HCT116 (cell line): Measurements from ENCODE around the gene RASSF6. TPM values are rescaled to one million over a fixed set of nuclear protein-coding genes. Genes with fewer than 3 reads are reported as not detected.
"Not testable (repeated sequence)": the region's sequence is repeated elsewhere in the genome, so short reads cannot be mapped to it uniquely, and the experiment has no call there.

Source experiments
- ATAC-seq: fragments of 200-7000 bp; cut with Tn5 transposase; 2 replicates; pipeline ENCODE4 v1.9.1; 2020; ENCODE audit warnings: mild to moderate bottlenecking, moderate library complexity
- BruUV-seq: library from RNA; stranded (reverse); fragments of 400-500 nt; replicated peaks from 2 replicates; lab custom pipeline; 2021; lab: Mats Ljungman, UMichigan
- CTCF ChIA-PET: fragments of 300-600 bp; sonication (Branson Sonifier 250); formaldehyde crosslinking; loops from one replicate; lab custom pipeline; 2021; ENCODE audit warnings: antibody characterized with exemption; lab: Charles Lee
- POLR2A ChIA-PET: fragments of 300-600, 350-600 bp; sonication (Branson Sonifier 250); formaldehyde crosslinking; loops from one replicate; lab custom pipeline; 2021; ENCODE audit warnings: antibody characterized with exemption; lab: Charles Lee
- RAD21 ChIA-PET, 2 experiments: fragments of 300-600 bp; sonication (Branson Sonifier 250); formaldehyde crosslinking; loops; one replicate each; lab custom pipeline; 2023; ENCODE audit warnings: low total read pairs in 2 of 2; ENCODE audit not compliant: uncharacterized antibody in 2 of 2, unreplicated experiment in 2 of 2, low non-redundant PET in 1 of 2; lab: Charles Lee
- DNase-seq: peaks from one replicate; pipeline ENCODE4 v3.0.0-alpha.2; 2010; ENCODE audit warnings: low read depth, low spot score
- H2AFZ ChIP-seq: fragments of 200-600 bp; shearing (Covaris generic), sonication (generic); 2 replicates; pipeline ENCODE4 v1.6.1; 2017; ENCODE audit warnings: low read depth, mixed run types, mixed read lengths, antibody characterized with exemption, low read length; ENCODE audit not compliant: poor library complexity, severe bottlenecking
- H3K27ac ChIP-seq: 2 replicates; pipeline ENCODE4 v1.5.1; 2012; ENCODE audit warnings: low read depth, low read length
- H3K27me3 ChIP-seq: fragments of 200-600 bp; sonication (generic); 2 replicates; pipeline ENCODE4 v1.6.1; 2016; ENCODE audit warnings: mixed run types, low read length, mixed read lengths; ENCODE audit not compliant: insufficient read depth
- H3K36me3 ChIP-seq, 2 experiments: fragments of 200-500 bp in 1 of 2; fragments of 200-600 bp in 1 of 2; sonication (Bioruptor generic) in 1 of 2; sonication (generic) in 1 of 2; 2 replicates each; pipeline versions ENCODE4 v1.5.1 to v1.6.1; 2014 to 2016; ENCODE audit warnings: low read length in 2 of 2, inconsistent platforms in 1 of 2, mixed read lengths in 1 of 2, mixed run types in 1 of 2; ENCODE audit not compliant: insufficient read depth in 2 of 2, control insufficient read depth in 1 of 2
- H3K4me1 ChIP-seq, 2 experiments: fragments of 200-600 bp in 1 of 2; sonication (generic) in 1 of 2; 2 replicates each; pipeline versions ENCODE4 v1.5.1 to v1.6.1; 2012 to 2017; ENCODE audit warnings: low read length in 2 of 2, inconsistent platforms in 1 of 2, mild to moderate bottlenecking in 1 of 2, mixed read lengths in 1 of 2, mixed run types in 1 of 2, moderate library complexity in 1 of 2; ENCODE audit not compliant: insufficient read depth in 2 of 2, control insufficient read depth in 1 of 2
- H3K4me2 ChIP-seq: fragments of 200-600 bp; sonication (generic); 2 replicates; pipeline ENCODE4 v1.6.1; 2017; ENCODE audit warnings: mixed run types, low read length, mixed read lengths
- H3K4me3 ChIP-seq, 2 experiments: fragments of 200-600 bp in 1 of 2; sonication (generic) in 1 of 2; replicated peaks in 1 of 2; 2 replicates each; pipeline ENCODE4 v1.5.1; 2011 to 2016; ENCODE audit warnings: low read length in 2 of 2, control low read depth in 1 of 2, low read depth in 1 of 2, mild to moderate bottlenecking in 1 of 2, mixed read lengths in 1 of 2, mixed run types in 1 of 2
- H3K79me2 ChIP-seq: fragments of 200-600 bp; sonication (generic); 2 replicates; pipeline ENCODE4 v1.6.1; 2017; ENCODE audit warnings: mild to moderate bottlenecking, mixed run types, low read length, moderate library complexity, mixed read lengths; ENCODE audit not compliant: insufficient read depth
- H3K9ac ChIP-seq: fragments of 200-600 bp; sonication (generic); 2 replicates; pipeline ENCODE4 v1.6.1; 2016; ENCODE audit warnings: low read length, mixed read lengths
- H3K9me2 ChIP-seq: fragments of 200-600 bp; sonication (generic), shearing (Covaris generic); 2 replicates; pipeline ENCODE4 v1.6.1; 2017; ENCODE audit warnings: mixed run types, mild to moderate bottlenecking, moderate library complexity; ENCODE audit not compliant: insufficient read depth
- H3K9me3 ChIP-seq, 2 experiments: fragments of 200-500 bp in 1 of 2; fragments of 200-600 bp in 1 of 2; sonication (Bioruptor generic) in 1 of 2; sonication (generic) in 1 of 2; 2 replicates each; pipeline ENCODE4 v1.6.1; 2014 to 2017; ENCODE audit warnings: low read length in 2 of 2, mixed read lengths in 2 of 2, inconsistent platforms in 1 of 2, low read depth in 1 of 2, mild to moderate bottlenecking in 1 of 2, mixed run types in 1 of 2, moderate library complexity in 1 of 2; ENCODE audit not compliant: control insufficient read depth in 1 of 2, insufficient read depth in 1 of 2
- H4K20me1 ChIP-seq: fragments of 200-600 bp; sonication (generic), shearing (Covaris generic); 2 replicates; pipeline ENCODE4 v1.6.1; 2017; ENCODE audit warnings: mixed run types, mild to moderate bottlenecking, moderate library complexity; ENCODE audit not compliant: insufficient read depth
- ATF3 ChIP-seq: IDR thresholded peaks from 2 replicates; pipeline ENCODE4 v1.6.1; 2012
- CBX3 ChIP-seq: IDR thresholded peaks from 2 replicates; pipeline ENCODE4 v1.6.1; 2012; ENCODE audit warnings: low read depth
- CTCF ChIP-seq, 3 experiments: fragments of 200-600 bp in 1 of 3; sonication (generic) in 1 of 3; IDR thresholded peaks in 2 of 3; conservative IDR thresholded peaks in 1 of 3; 2 replicates each; pipeline ENCODE4 v1.5.1; 2012 to 2017; ENCODE audit warnings: low read depth in 2 of 3, low read length in 2 of 3, antibody characterized with exemption in 1 of 3, borderline replicate concordance in 1 of 3, control low read depth in 1 of 3, mild to moderate bottlenecking in 1 of 3, mixed read lengths in 1 of 3, mixed run types in 1 of 3, moderate library complexity in 1 of 3; ENCODE audit not compliant: insufficient read depth in 1 of 3
- EZH2phosphoT487 ChIP-seq: fragments of 200-600 bp; IDR thresholded peaks from 2 replicates; pipeline ENCODE4 v1.6.1; 2018; ENCODE audit warnings: antibody characterized with exemption, borderline replicate concordance
- REST ChIP-seq: IDR thresholded peaks from 2 replicates; pipeline ENCODE4 v1.6.1; 2012; ENCODE audit warnings: low read depth
- SIN3A ChIP-seq: IDR thresholded peaks from 2 replicates; pipeline ENCODE4 v1.6.1; 2012; ENCODE audit warnings: low read depth
- TCF7L2 ChIP-seq: IDR thresholded peaks from 2 replicates; pipeline ENCODE4 v1.7.0; 2011; ENCODE audit warnings: borderline replicate concordance, inconsistent platforms; ENCODE audit not compliant: insufficient read depth, insufficient read length; ENCODE audit errors: extremely low read depth
- YY1 ChIP-seq: IDR thresholded peaks from 2 replicates; pipeline ENCODE4 v1.6.1; 2011; ENCODE audit warnings: low read length, low read depth, moderate library complexity, mild to moderate bottlenecking; ENCODE audit not compliant: insufficient replicate concordance; ENCODE audit errors: extremely low read depth
- intact Hi-C: fragments of 100-400 bp; cut with micrococcal nuclease; formaldehyde crosslinking; loops from 2 replicates; pipeline ENCODE4 v1.10.0; 2022
- total RNA-seq: library from RNA; stranded (reverse); gene quantifications from one replicate; pipeline ENCODE4 v1.2.1, GENCODE V29; 2021; ENCODE audit not compliant: unreplicated experiment

The RASSF6 gene
- total RNA-seq, 1 experiment from 2014 or later: 1.1 TPM

- H3K4me3 ChIP-seq, H3K27me3 ChIP-seq, H3K9ac ChIP-seq, DNase-seq, BruUV-seq, CTCF ChIA-PET, H3K4me2 ChIP-seq, H3K36me3 ChIP-seq, ATAC-seq, H3K27ac ChIP-seq, H4K20me1 ChIP-seq, H2AFZ ChIP-seq, POLR2A ChIA-PET, RAD21 ChIA-PET, H3K9me3 ChIP-seq, H3K9me2 ChIP-seq, H3K79me2 ChIP-seq: not testable (repeated sequence)
- peaks cover 18 to 22% of the 10 kb centered on the region in 2 experiments; a peak in 3 of 4 replicates for H3K4me1 ChIP-seq
- intact Hi-C loops: loop anchor here (5.0 kb wide), 1 partner anchor 535 kb away; no protein-coding TSS in a partner anchor
Measured at GRCh38 chr4:73597183-73597582, 23.1 kb downstream of the RASSF6 start.

- ChIA-PET POLR2A (no interaction called here), RAD21 (no interaction called here), CTCF (no interaction called here)
- Histone ChIP-seq H3K9ac (no peak overlapping the region), H4K20me1 (no peaks in the 10 kb centered on the region), H3K4me2 (no peak overlapping the region), H2AFZ (no peak overlapping the region), H3K9me3 (no peaks in the 10 kb centered on the region), H3K27me3 (no peaks in the 10 kb centered on the region), H3K4me3 (no peak overlapping the region), H3K27ac (no peak overlapping the region), H3K79me2 (no peaks in the 10 kb centered on the region), H3K4me1 (peaks cover 18 to 22% of the 10 kb centered on the region in 2 experiments; a peak in 3 of 4 replicates), H3K9me2 (no peaks in the 10 kb centered on the region), H3K36me3 (no peaks in the 10 kb centered on the region)
- TF ChIP-seq SIN3A (no peak), REST (no peak), YY1 (no peak), ATF3 (no peak), EZH2phosphoT487 (no peak), CTCF (IDR thresholded peaks at IDR 0.05 in 2 of 3, conservative IDR thresholded peaks at IDR 0.05 in 1 of 3; ENCODE audit: borderline replicate concordance in 1 of 3, insufficient read depth in 1 of 3, low read depth in 2 of 3, low read length in 2 of 3) (no peak), CBX3 (no peak), TCF7L2 (no peak)
- DNase-seq: no peak
- no TSS peak for BruUV-seq
- intact Hi-C loops: loop anchor here (5.0 kb wide), 1 partner anchor 536 kb away; no protein-coding TSS in a partner anchor
- no peak for ATAC-seq
Measured at GRCh38 chr4:73596001-73596400, 24.2 kb downstream of the RASSF6 start.
